ENCODE data around the gene LATS2.

DNA sequence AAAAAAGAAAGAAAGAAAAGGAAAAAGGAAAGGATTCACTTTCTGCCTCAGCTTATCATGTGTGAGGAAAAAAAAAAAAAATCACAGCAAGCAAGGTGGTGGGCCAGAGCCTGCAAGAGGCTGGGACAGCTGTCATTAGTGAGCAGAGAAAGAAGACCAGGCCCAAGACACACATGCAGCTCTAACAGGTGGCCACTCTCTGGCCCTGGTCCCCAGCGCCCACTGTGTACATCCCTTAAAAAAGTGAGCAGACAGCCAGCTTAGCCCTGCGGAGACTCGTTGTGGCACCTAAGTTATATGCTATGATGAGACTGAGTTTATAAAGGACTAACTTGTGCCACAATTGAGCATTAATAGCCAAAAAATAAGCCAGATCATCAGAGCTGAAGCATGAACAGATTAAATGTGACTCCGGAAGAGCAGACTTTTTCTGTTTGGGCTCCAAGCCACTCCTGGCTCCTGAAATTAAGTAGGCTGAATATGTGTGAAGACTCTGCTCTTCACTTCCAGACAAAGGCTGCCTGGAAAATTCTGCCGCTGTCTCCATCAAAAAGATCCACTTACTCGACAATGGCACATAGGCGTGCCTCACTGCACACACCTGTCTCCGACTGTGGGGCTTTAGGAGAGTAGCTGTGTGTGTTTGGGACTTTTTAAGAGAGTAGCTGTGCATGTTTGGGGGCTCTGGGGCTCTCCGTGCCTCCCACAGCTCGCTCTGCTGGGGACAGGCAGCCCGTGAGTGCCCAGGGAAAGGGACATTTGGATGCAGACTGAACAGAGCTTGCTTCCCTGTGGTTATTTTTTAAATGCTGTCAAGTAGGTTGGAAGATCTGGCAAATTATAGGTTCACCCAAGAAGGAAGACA lies 55.0 kb downstream of the LATS2 start:
- TF ChIP-seq, protein P1, sequence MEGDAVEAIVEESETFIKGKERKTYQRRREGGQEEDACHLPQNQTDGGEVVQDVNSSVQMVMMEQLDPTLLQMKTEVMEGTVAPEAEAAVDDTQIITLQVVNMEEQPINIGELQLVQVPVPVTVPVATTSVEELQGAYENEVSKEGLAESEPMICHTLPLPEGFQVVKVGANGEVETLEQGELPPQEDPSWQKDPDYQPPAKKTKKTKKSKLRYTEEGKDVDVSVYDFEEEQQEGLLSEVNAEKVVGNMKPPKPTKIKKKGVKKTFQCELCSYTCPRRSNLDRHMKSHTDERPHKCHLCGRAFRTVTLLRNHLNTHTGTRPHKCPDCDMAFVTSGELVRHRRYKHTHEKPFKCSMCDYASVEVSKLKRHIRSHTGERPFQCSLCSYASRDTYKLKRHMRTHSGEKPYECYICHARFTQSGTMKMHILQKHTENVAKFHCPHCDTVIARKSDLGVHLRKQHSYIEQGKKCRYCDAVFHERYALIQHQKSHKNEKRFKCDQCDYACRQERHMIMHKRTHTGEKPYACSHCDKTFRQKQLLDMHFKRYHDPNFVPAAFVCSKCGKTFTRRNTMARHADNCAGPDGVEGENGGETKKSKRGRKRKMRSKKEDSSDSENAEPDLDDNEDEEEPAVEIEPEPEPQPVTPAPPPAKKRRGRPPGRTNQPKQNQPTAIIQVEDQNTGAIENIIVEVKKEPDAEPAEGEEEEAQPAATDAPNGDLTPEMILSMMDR (IDR thresholded peaks at IDR 0.05 in 2 of 3, conservative IDR thresholded peaks at IDR 0.05 in 1 of 3; ENCODE audit: borderline replicate concordance in 1 of 3, insufficient read depth in 1 of 3, low read depth in 2 of 3, low read length in 2 of 3), result no peak
- no peak for TF ChIP-seq EZH2 (IDR thresholded peaks at IDR 0.05)
- TF ChIP-seq POLR2A (IDR thresholded peaks at IDR 0.05; ENCODE audit: borderline replicate concordance, extremely low read depth, insufficient read depth, insufficient read length), result no peak
- no peak for TF ChIP-seq POLR2AphosphoS5 (IDR thresholded peaks at IDR 0.05; ENCODE audit: low read depth, low read length)
- TF ChIP-seq CEBPB (IDR thresholded peaks at IDR 0.05; ENCODE audit: low read depth), result no peak

Data from HCT116 (cell line).